ENCODE data around the gene MARK4.

- no peak for TF ChIP-seq CTCF (IDR thresholded peaks at IDR 0.05)
- TF ChIP-seq POLR2A (IDR thresholded peaks at IDR 0.05) = no peak
Measured at GRCh38 chr19:45253396-45254027, 2.4 kb downstream of the MARK4 start.
